Nephron (organoid): ENCODE measurements around the gene DACT2.
A peak's percentile ranks its signal among the peaks of the same experiment; 100 is the strongest.
"Not testable (repeated sequence)": the region's sequence is repeated elsewhere in the genome, so short reads cannot be mapped to it uniquely, and the experiment has no call there.

Experiments used
- H3K27ac Mint-ChIP-seq, 3 experiments: 2 replicates each; pipeline ENCODE4 v1.8.0; 2020; ENCODE audit warnings: mixed read lengths in 3 of 3, mild to moderate bottlenecking in 2 of 3, moderate library complexity in 1 of 3
- H3K27me3 Mint-ChIP-seq: 2 replicates; pipeline ENCODE4 v1.8.0; 2021; ENCODE audit warnings: low read depth, mild to moderate bottlenecking, moderate library complexity, mixed read lengths
- H3K36me3 Mint-ChIP-seq: 2 replicates; pipeline ENCODE4 v1.8.0; 2020; ENCODE audit warnings: low read depth, mixed read lengths
- H3K4me1 Mint-ChIP-seq: 2 replicates; pipeline ENCODE4 v1.8.0; 2020; ENCODE audit warnings: mixed read lengths
- H3K4me3 Mint-ChIP-seq, 3 experiments: 2 replicates each; pipeline ENCODE4 v1.8.0; 2020; ENCODE audit warnings: mild to moderate bottlenecking in 3 of 3, mixed read lengths in 3 of 3, moderate library complexity in 2 of 3
- H3K9me3 Mint-ChIP-seq: 2 replicates; pipeline ENCODE4 v1.8.0; 2020; ENCODE audit warnings: mixed read lengths
- CTCF ChIP-seq, 3 experiments: fragments of 200-600 bp; sonication (generic); IDR thresholded peaks; one replicate each; pipeline ENCODE4 v1.5.0; 2021; ENCODE audit warnings: antibody characterized with exemption in 3 of 3; ENCODE audit not compliant: unreplicated experiment in 3 of 3

DACT2 gene

GRCh38 chr6:168315596-168315995 is 4.0 kb downstream of the DACT2 start:
- Mint-ChIP-seq H3K4me1 (peaks cover 61% of the 10 kb centered on the region), H3K27ac (peak overlapping the region; percentile 73 to 95 (median 91)), H3K9me3 (no peaks in the 10 kb centered on the region), H3K4me3 (peak overlapping the region; percentile 77 to 79 (median 79)), H3K36me3 (peaks cover 14% of the 10 kb centered on the region), H3K27me3 (peaks cover 14% of the 10 kb centered on the region)
- TF ChIP-seq CTCF (IDR thresholded peaks at IDR 0.05; ENCODE audit: unreplicated experiment in 3 of 3): no peak

GRCh38 chr6:168314948-168315347 is 4.6 kb downstream of the DACT2 start:
- Mint-ChIP-seq H3K4me1 (peaks cover 61% of the 10 kb centered on the region), H3K36me3 (peaks cover 16% of the 10 kb centered on the region), H3K9me3 (no peaks in the 10 kb centered on the region), H3K4me3 (peak overlapping the region; percentile 77 to 79 (median 79)), H3K27ac (peak overlapping the region; percentile 73 to 95 (median 91)), H3K27me3 (peaks cover 14% of the 10 kb centered on the region)
- peak; percentile 31 to 41 (median 35) for TF ChIP-seq CTCF (IDR thresholded peaks at IDR 0.05; ENCODE audit: unreplicated experiment in 3 of 3)

DNA sequence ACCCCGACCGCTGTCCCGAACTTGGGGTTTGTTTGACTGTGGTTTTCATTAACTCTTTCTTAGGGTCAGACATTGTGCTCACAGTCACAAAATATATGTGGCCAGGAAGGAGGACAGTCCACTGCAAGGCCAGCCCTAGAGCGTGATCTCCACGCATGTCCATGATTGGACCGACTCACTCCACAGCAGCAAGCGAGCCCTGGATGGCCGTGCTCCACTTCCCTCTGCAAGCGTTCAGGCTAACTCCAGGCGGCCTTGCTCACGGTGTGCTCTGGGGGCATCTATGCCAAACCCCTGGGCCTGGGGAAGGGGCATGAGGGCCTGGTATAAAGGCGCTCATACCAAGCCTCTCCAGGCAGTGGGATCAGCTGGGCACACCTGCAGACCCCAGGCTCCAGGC is 5.6 kb downstream of the DACT2 start:
- Mint-ChIP-seq H3K27ac (peak overlapping the region; percentile 73 to 95 (median 91)), H3K4me1 (peaks cover 61% of the 10 kb centered on the region), H3K9me3 (no peaks in the 10 kb centered on the region), H3K36me3 (peaks cover 19% of the 10 kb centered on the region), H3K4me3 (peak overlapping the region; percentile 36 to 67 (median 59)), H3K27me3 (peaks cover 13% of the 10 kb centered on the region)
- TF ChIP-seq CTCF (IDR thresholded peaks at IDR 0.05; ENCODE audit: unreplicated experiment in 3 of 3): no peak

GRCh38 chr6:168313431-168314011 is 6.1 kb downstream of the DACT2 start:
- TF ChIP-seq CTCF (IDR thresholded peaks at IDR 0.05; ENCODE audit: unreplicated experiment in 3 of 3): no peak
- Mint-ChIP-seq H3K9me3 (no peaks in the 10 kb centered on the region), H3K4me1 (peaks cover 59% of the 10 kb centered on the region), H3K27ac (peak overlapping the region; percentile 73 to 95 (median 91)), H3K36me3 (peaks cover 21% of the 10 kb centered on the region), H3K4me3 (peak overlapping the region; percentile 36 to 67 (median 59)), H3K27me3 (peaks cover 8% of the 10 kb centered on the region)

- peak overlapping the region; percentile 73 to 95 (median 91) for H3K27ac Mint-ChIP-seq
- peaks cover 51% of the 10 kb centered on the region for H3K4me1 Mint-ChIP-seq
- H3K36me3 Mint-ChIP-seq: peaks cover 23% of the 10 kb centered on the region
- H3K27me3 Mint-ChIP-seq, H3K9me3 Mint-ChIP-seq: not testable (repeated sequence)
- peak overlapping the region in 1 of 3 experiments; percentile 35 for H3K4me3 Mint-ChIP-seq
Measured at GRCh38 chr6:168312125-168312507, 7.5 kb downstream of the DACT2 start.

DNA sequence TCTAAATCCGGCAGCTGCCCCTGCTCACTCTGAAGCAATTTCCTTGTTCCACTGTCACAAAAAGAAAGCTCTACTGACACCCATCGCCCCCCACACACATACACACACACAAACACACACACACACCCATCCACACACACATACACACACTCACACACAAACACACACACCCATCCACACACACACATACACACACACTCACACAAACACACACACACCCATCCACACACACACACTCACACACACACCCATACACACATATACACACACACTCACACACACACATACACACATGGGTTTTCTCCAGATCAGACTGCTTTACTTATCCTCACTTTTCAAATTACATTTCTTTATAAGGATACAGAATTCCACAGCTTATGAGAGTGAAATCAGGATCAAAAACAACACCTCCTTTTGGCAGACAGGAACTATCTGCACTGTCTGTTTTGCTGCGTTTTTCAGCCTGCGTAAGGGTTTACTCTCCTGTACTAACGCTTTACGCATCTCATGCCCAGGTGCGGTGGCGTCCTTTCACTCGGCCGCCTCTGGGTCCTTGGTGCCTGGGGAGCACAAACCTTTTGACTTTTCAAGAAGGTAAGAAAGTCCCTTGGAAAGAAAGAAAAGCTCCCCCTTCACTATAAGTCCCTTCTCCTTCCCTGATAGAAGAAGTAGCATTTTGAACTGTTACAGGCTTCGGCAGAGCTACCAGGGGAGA is 8.0 kb downstream of the DACT2 start:
- Mint-ChIP-seq H3K27ac (peak overlapping the region; percentile 73 to 95 (median 91)), H3K27me3 (peaks cover 7% of the 10 kb centered on the region), H3K36me3 (peaks cover 28% of the 10 kb centered on the region), H3K4me1 (peaks cover 51% of the 10 kb centered on the region), H3K4me3 (peak overlapping the region; percentile 1 to 17 (median 9)), H3K9me3 (no peaks in the 10 kb centered on the region)
- no peak for TF ChIP-seq CTCF (IDR thresholded peaks at IDR 0.05; ENCODE audit: unreplicated experiment in 3 of 3)
